SK-N-SH (cell line): Measurements from ENCODE around the gene FFAR2. TPM values are rescaled to one million over a fixed set of nuclear protein-coding genes. Genes with fewer than 3 reads are reported as not detected.

Experiments
- CTCF ChIA-PET: fragments of 300-600, 350-600 bp; formaldehyde crosslinking; extraction: SDS; loops from one replicate; lab custom pipeline; 2021; lab: Yijun Ruan, JAX
- POLR2A ChIA-PET: fragments of 350-600 bp; sonication (Branson Sonifier 250); formaldehyde crosslinking; extraction: SDS; loops from one replicate; lab custom pipeline; 2020; ENCODE audit warnings: antibody characterized with exemption, inconsistent platforms; lab: Yijun Ruan, JAX
- DNase-seq: peaks from one replicate; pipeline ENCODE4 v3.0.0; 2012
- H2AFZ ChIP-seq: fragments of 200-600 bp; sonication (generic); 2 replicates; pipeline ENCODE4 v1.8.1; 2016; ENCODE audit warnings: antibody characterized with exemption, mild to moderate bottlenecking, low read depth
- H3F3A ChIP-seq: fragments of 200-600 bp; sonication (generic); replicated peaks from 2 replicates; pipeline ENCODE3; 2016; ENCODE audit warnings: antibody characterized with exemption, mild to moderate bottlenecking; ENCODE audit not compliant: insufficient read depth
- H3K27ac ChIP-seq, 2 experiments: fragments of 200-500 bp in 1 of 2; fragments of 200-600 bp in 1 of 2; sonication (Bioruptor generic) in 1 of 2; sonication (generic), shearing (Covaris generic) in 1 of 2; 2 replicates each; pipeline versions ENCODE4 v1.5.1 to v1.6.1; 2014 to 2016; ENCODE audit warnings: low read depth in 2 of 2, inconsistent platforms in 1 of 2, low read length in 1 of 2, mild to moderate bottlenecking in 1 of 2, mixed read lengths in 1 of 2
- H3K27me3 ChIP-seq: fragments of 200-600 bp; sonication (generic), shearing (Covaris generic); 2 replicates; pipeline ENCODE4 v1.6.1; 2016; ENCODE audit warnings: mixed run types; ENCODE audit not compliant: insufficient read depth
- H3K36me3 ChIP-seq, 2 experiments: fragments of 200-500 bp in 1 of 2; fragments of 200-600 bp in 1 of 2; sonication (Bioruptor generic) in 1 of 2; sonication (generic) in 1 of 2; replicated peaks in 1 of 2; 2 replicates each; pipeline versions ENCODE3 to v1.5.1; 2014 to 2016; ENCODE audit warnings: low read length in 1 of 2, mild to moderate bottlenecking in 1 of 2; ENCODE audit not compliant: insufficient read depth in 2 of 2, control insufficient read depth in 1 of 2
- H3K4me1 ChIP-seq, 2 experiments: fragments of 200-500 bp in 1 of 2; fragments of 200-600 bp in 1 of 2; sonication (Bioruptor generic) in 1 of 2; sonication (generic), shearing (Covaris generic) in 1 of 2; 2 replicates each; pipeline versions ENCODE4 v1.5.1 to v1.6.1; 2014 to 2016; ENCODE audit warnings: low read depth in 1 of 2, low read length in 1 of 2, mixed run types in 1 of 2; ENCODE audit not compliant: insufficient read depth in 2 of 2, control insufficient read depth in 1 of 2
- H3K4me2 ChIP-seq: fragments of 200-600 bp; sonication (generic), shearing (Covaris generic); 2 replicates; pipeline ENCODE4 v1.6.1; 2017; ENCODE audit warnings: mixed run types
- H3K4me3 ChIP-seq, 2 experiments: fragments of 200-500 bp in 1 of 2; fragments of 200-600 bp in 1 of 2; sonication (Bioruptor generic) in 1 of 2; sonication (generic), shearing (Covaris generic) in 1 of 2; 2 replicates each; pipeline versions ENCODE4 v1.5.1 to v1.8.1; 2014 to 2016; ENCODE audit warnings: low read depth in 2 of 2, inconsistent platforms in 1 of 2, low read length in 1 of 2, mild to moderate bottlenecking in 1 of 2, mixed read lengths in 1 of 2, moderate library complexity in 1 of 2
- H3K79me2 ChIP-seq: fragments of 200-600 bp; sonication (generic); 2 replicates; pipeline ENCODE4 v1.8.1; 2017; ENCODE audit warnings: mild to moderate bottlenecking; ENCODE audit not compliant: insufficient read depth
- H3K9ac ChIP-seq: fragments of 200-600 bp; sonication (generic); 2 replicates; pipeline ENCODE4 v1.6.1; 2017; ENCODE audit warnings: mixed run types
- H3K9me2 ChIP-seq: fragments of 200-600 bp; sonication (generic); 2 replicates; pipeline ENCODE4 v1.6.1; 2017; ENCODE audit warnings: mixed run types
- H3K9me3 ChIP-seq: fragments of 200-600 bp; sonication (generic); 2 replicates; pipeline ENCODE4 v1.6.1; 2017; ENCODE audit warnings: mixed run types, mild to moderate bottlenecking, moderate library complexity
- H4K20me1 ChIP-seq: fragments of 200-600 bp; sonication (generic); 2 replicates; pipeline ENCODE4 v1.6.1; 2017; ENCODE audit warnings: mild to moderate bottlenecking, mixed run types; ENCODE audit not compliant: insufficient read depth
- EZH2phosphoT487 ChIP-seq: fragments of 200-600 bp; sonication (generic); IDR thresholded peaks from 2 replicates; pipeline ENCODE4 v1.6.1; 2017; ENCODE audit warnings: low read depth, mixed run types, mild to moderate bottlenecking, antibody characterized with exemption, moderate library complexity, borderline replicate concordance
- FOSL2 ChIP-seq: IDR thresholded peaks from 2 replicates; pipeline ENCODE4 v1.4.0; 2012; ENCODE audit warnings: low read depth, mild to moderate bottlenecking, moderate library complexity, borderline replicate concordance
- MEF2A ChIP-seq: IDR thresholded peaks from 2 replicates; pipeline ENCODE4 v1.4.0; 2012; ENCODE audit warnings: low read depth, borderline replicate concordance
- MXI1 ChIP-seq: IDR thresholded peaks from 2 replicates; pipeline ENCODE4 v1.6.1; 2012; ENCODE audit warnings: mild to moderate bottlenecking, low read depth, low read length, improper control_type of control experiment
- NFIC ChIP-seq: IDR thresholded peaks from 2 replicates; pipeline ENCODE4 v1.4.0; 2012; ENCODE audit warnings: borderline replicate concordance
- REST ChIP-seq: IDR thresholded peaks from 2 replicates; pipeline ENCODE4 v1.6.1; 2012; ENCODE audit warnings: mild to moderate bottlenecking, low read depth, low read length, moderate library complexity
- RXRA ChIP-seq: IDR thresholded peaks from 2 replicates; pipeline ENCODE4 v1.4.0; 2012; ENCODE audit warnings: low read depth, mild to moderate bottlenecking, borderline replicate concordance
- SIN3A ChIP-seq: IDR thresholded peaks from 2 replicates; pipeline ENCODE4 v1.6.1; 2012; ENCODE audit warnings: low read depth, mild to moderate bottlenecking, low read length, moderate library complexity, borderline replicate concordance
- TAF1 ChIP-seq: IDR thresholded peaks from 2 replicates; pipeline ENCODE4 v1.6.1; 2012; ENCODE audit warnings: low read depth, mild to moderate bottlenecking, low read length, moderate library complexity, borderline replicate concordance
- TCF12 ChIP-seq: IDR thresholded peaks from 2 replicates; pipeline ENCODE4 v1.4.0; 2012
- TEAD4 ChIP-seq: IDR thresholded peaks from 2 replicates; pipeline ENCODE4 v1.4.0; 2012; ENCODE audit warnings: mild to moderate bottlenecking, borderline replicate concordance; ENCODE audit not compliant: insufficient read depth
- USF2 ChIP-seq: fragments of 150-350 bp; IDR thresholded peaks from 2 replicates; pipeline ENCODE4 v1.6.1; 2017; ENCODE audit warnings: antibody characterized with exemption, low read length, low read depth, borderline replicate concordance
- WGBS: methylation state at CpG from one replicate; pipeline ENCODE4 v1.1.6; 2017; ENCODE audit warnings: low lambda C conversion rate; 5-methylcytosine and 5-hydroxymethylcytosine counted together
- polyA plus RNA-seq, 3 experiments: library from polyadenylated mRNA; depleted of rRNA; stranded (reverse); fragments of >200 nt; gene quantifications; 2 replicates each; pipeline ENCODE4 v1.2.3, GENCODE V29; 2012
- TF ChIP-seq, protein P1 (sequence below): IDR thresholded peaks from 2 replicates; pipeline ENCODE4; 2012

Gene FFAR2
- polyA plus RNA-seq, 1 of the 3 experiments (the other 2 are of a cell fraction) = not detected

DNA sequence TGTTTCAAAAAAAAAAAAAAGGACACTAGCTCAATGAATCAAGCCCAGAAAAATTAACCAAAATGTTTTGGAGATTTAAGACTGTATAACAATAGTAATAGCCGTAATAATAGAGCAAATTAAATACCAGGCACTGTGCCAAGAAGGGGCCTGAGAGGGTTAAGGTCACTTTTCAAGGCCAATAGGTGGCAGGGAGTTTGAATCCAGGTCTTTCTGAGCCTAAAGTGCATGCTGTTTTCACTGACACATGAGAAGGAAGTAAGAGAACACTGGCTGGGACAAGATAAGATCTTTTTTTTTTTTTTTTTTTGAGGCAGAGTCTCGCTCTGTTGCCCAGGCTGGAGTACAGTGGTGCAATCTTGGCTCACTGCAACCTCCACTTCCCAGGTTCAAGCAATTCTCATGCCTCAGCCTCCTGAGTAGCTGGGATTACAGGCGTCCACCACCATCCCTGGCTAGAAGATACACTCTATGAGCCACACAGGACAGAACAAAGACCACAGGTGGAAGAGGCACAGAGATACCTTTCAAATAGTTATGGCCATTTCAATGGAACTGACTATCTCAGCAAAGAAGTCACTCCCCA lies 7.7 kb downstream of the FFAR2 start:
- H4K20me1 ChIP-seq = no peaks in the 10 kb centered on the region
- peaks cover 33% of the 10 kb centered on the region; the same call in 1 of the 2 replicates for H3K27me3 ChIP-seq
- no peaks in the 10 kb centered on the region for H3K9me3 ChIP-seq
- H3K4me1 ChIP-seq = peaks cover 0 to 5% of the 10 kb centered on the region in 2 experiments; a peak in 1 of 4 replicates
- TF ChIP-seq TAF1 = no peak
- TF ChIP-seq USF2 = no peak
- TF ChIP-seq FOSL2 = no peak
- TF ChIP-seq REST = no peak
- TF ChIP-seq RXRA = no peak
- no peak for TF ChIP-seq EZH2phosphoT487
- TF ChIP-seq SIN3A = no peak
- TF ChIP-seq TEAD4 = no peak
- no peak for TF ChIP-seq MEF2A
- TF ChIP-seq, protein P1, sequence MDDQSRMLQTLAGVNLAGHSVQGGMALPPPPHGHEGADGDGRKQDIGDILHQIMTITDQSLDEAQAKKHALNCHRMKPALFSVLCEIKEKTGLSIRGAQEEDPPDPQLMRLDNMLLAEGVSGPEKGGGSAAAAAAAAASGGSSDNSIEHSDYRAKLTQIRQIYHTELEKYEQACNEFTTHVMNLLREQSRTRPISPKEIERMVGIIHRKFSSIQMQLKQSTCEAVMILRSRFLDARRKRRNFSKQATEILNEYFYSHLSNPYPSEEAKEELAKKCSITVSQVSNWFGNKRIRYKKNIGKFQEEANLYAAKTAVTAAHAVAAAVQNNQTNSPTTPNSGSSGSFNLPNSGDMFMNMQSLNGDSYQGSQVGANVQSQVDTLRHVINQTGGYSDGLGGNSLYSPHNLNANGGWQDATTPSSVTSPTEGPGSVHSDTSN = no peak
- no peak for TF ChIP-seq NFIC
- TF ChIP-seq TCF12 = no peak
- TF ChIP-seq MXI1 = no peak
- H3K36me3 ChIP-seq = no peaks in the 10 kb centered on the region
- H3K9me2 ChIP-seq = no peaks in the 10 kb centered on the region
- CTCF ChIA-PET = interaction anchor here (1.0 kb wide), 1 partner anchor 39 kb away, joined by 4 read pairs; no protein-coding TSS in a partner anchor
- WGBS = 15% methylated on average over 3 of the region's 3 CpGs
- POLR2A ChIA-PET = no interaction called here
- DNase-seq = no peak
- no peaks in the 10 kb centered on the region for H3K79me2 ChIP-seq
- H3K4me2 ChIP-seq = no peak overlapping the region
- H3K9ac ChIP-seq = no peak overlapping the region
- no peak overlapping the region for H2AFZ ChIP-seq
- no peak overlapping the region for H3K4me3 ChIP-seq
- no peak overlapping the region for H3K27ac ChIP-seq
- no peaks in the 10 kb centered on the region for H3F3A ChIP-seq
